Measurements from ENCODE around the gene SIPA1L3. TPM values are rescaled to one million over a fixed set of nuclear protein-coding genes. Genes with fewer than 3 reads are reported as not detected.

SIPA1L3 gene
- total and polyA plus RNA-seq, 9 of the 15 experiments (the other 6 are each of a cell fraction or from before 2014, with no cell fraction given) = 0.01 to 6.1 (median 2.5) TPM

- peak; percentile 90 for TF ChIP-seq ZNF395 (CRISPR knock-in tag; IDR thresholded peaks at IDR 0.05)
- no peak for TF ChIP-seq GTF2E2 (tag; IDR thresholded peaks at IDR 0.05)
- TF ChIP-seq CHD4 (IDR thresholded peaks at IDR 0.05; ENCODE audit: insufficient read depth, insufficient replicate concordance, low read depth, low read length, poor library complexity, severe bottlenecking) = no peak
- no peak for TF ChIP-seq SNRNP70 (optimal IDR thresholded peaks at IDR 0.05; ENCODE audit: low read depth, low read length)
- TF ChIP-seq HNRNPUL1 (IDR thresholded peaks at IDR 0.05; ENCODE audit: low read length) = no peak
- peak; percentile 71 for TF ChIP-seq GABPB1 (CRISPR knock-in tag; IDR thresholded peaks at IDR 0.05)
- no peak for TF ChIP-seq HCFC1 (IDR thresholded peaks at IDR 0.05; ENCODE audit: low read depth, low read length)
- TF ChIP-seq CCAR2 (IDR thresholded peaks at IDR 0.05; ENCODE audit: low read depth, low read length) = no peak
- no peak for TF ChIP-seq ZNF512 (tag; IDR thresholded peaks at IDR 0.05)
- TF ChIP-seq POLR2AphosphoS5 (IDR thresholded peaks at IDR 0.05; ENCODE audit: control insufficient read depth, insufficient read depth, low read depth, low read length) = peak; percentile 97
- no peak for TF ChIP-seq ZNF740 (CRISPR knock-in tag; IDR thresholded peaks at IDR 0.05)
- no peak for TF ChIP-seq ZNF740 (tag; IDR thresholded peaks at IDR 0.05)
- no peak for TF ChIP-seq RFX1 (IDR thresholded peaks at IDR 0.05)
- no peak for TF ChIP-seq DEAF1 (CRISPR knock-in tag; IDR thresholded peaks at IDR 0.05)
- no peak for TF ChIP-seq HNRNPH1 (optimal IDR thresholded peaks at IDR 0.05; ENCODE audit: low read depth, low read length)
- peak; percentile 97 for TF ChIP-seq MITF (IDR thresholded peaks at IDR 0.05)
- no peak for TF ChIP-seq ETS2 (tag; IDR thresholded peaks at IDR 0.05; ENCODE audit: borderline replicate concordance, poor library complexity, severe bottlenecking)
- TF ChIP-seq KDM2B (CRISPR knock-in tag; IDR thresholded peaks at IDR 0.05) = no peak
- TF ChIP-seq ZZZ3 (IDR thresholded peaks at IDR 0.05) = no peak
Observed at GRCh38 chr19:38122402-38123093, 215.5 kb downstream of the SIPA1L3 start (continued).

All from K562 (cell line).